Mesenchymal stem cell (in vitro differentiated cells and primary cell): ENCODE measurements around the gene TNFRSF1B.
A peak's percentile ranks its signal among the peaks of the same experiment; 100 is the strongest.

ENCODE experiments used
- DNase-seq: peaks from one replicate; pipeline ENCODE4 v3.0.0-alpha.2; 2013
- H2AFZ ChIP-seq: one replicate; pipeline ENCODE4 v1.6.1; 2013; ENCODE audit warnings: low read depth, mild to moderate bottlenecking, control low read depth, inconsistent platforms, low read length, moderate library complexity
- H2AK5ac ChIP-seq: 2 replicates; pipeline ENCODE4 v1.6.1; 2013; ENCODE audit warnings: low read length, moderate library complexity, mild to moderate bottlenecking, inconsistent platforms; ENCODE audit not compliant: severe bottlenecking
- H2BK120ac ChIP-seq: one replicate; pipeline ENCODE4 v1.6.1; 2013; ENCODE audit warnings: low read depth, mild to moderate bottlenecking, inconsistent platforms, low read length, moderate library complexity
- H2BK12ac ChIP-seq, 2 experiments: one replicate each; pipeline ENCODE4 v1.6.1; 2013; ENCODE audit warnings: inconsistent platforms in 2 of 2, low read length in 2 of 2, mild to moderate bottlenecking in 2 of 2, moderate library complexity in 2 of 2, control low read depth in 1 of 2
- H2BK15ac ChIP-seq: one replicate; pipeline ENCODE4 v1.6.1; 2013; ENCODE audit warnings: mild to moderate bottlenecking, low read depth, inconsistent platforms; ENCODE audit not compliant: poor library complexity, severe bottlenecking
- H2BK5ac ChIP-seq: 2 replicates; pipeline ENCODE4 v1.6.1; 2013; ENCODE audit warnings: low read depth, mild to moderate bottlenecking, low read length, control low read depth, inconsistent platforms; ENCODE audit not compliant: poor library complexity, severe bottlenecking
- H3K14ac ChIP-seq, 2 experiments: one replicate each; pipeline ENCODE4 v1.6.1; 2013; ENCODE audit warnings: inconsistent platforms in 2 of 2, low read length in 2 of 2, control low read depth in 1 of 2, mild to moderate bottlenecking in 1 of 2, moderate library complexity in 1 of 2
- H3K18ac ChIP-seq, 2 experiments: one replicate each; pipeline ENCODE4 v1.6.1; 2013; ENCODE audit warnings: inconsistent platforms in 2 of 2, low read length in 2 of 2, control low read depth in 1 of 2, low read depth in 1 of 2, mild to moderate bottlenecking in 1 of 2
- H3K23ac ChIP-seq, 2 experiments: one replicate each; pipeline ENCODE4 v1.6.1; 2013; ENCODE audit warnings: inconsistent platforms in 2 of 2, low read length in 2 of 2, mild to moderate bottlenecking in 2 of 2, moderate library complexity in 2 of 2, control low read depth in 1 of 2
- H3K27ac ChIP-seq: 2 replicates; pipeline ENCODE4 v1.5.1; 2013; ENCODE audit warnings: mild to moderate bottlenecking, moderate library complexity, low read length, control low read depth, inconsistent platforms; ENCODE audit not compliant: poor library complexity, severe bottlenecking
- H3K27me3 ChIP-seq, 2 experiments: 2 replicates each; pipeline versions ENCODE4 v1.6.1 to v1.7.0; 2013; ENCODE audit warnings: low read length in 2 of 2, mild to moderate bottlenecking in 2 of 2, moderate library complexity in 2 of 2, control low read depth in 1 of 2, inconsistent platforms in 1 of 2; ENCODE audit not compliant: control insufficient read depth in 1 of 2, insufficient read depth in 1 of 2
- H3K36me3 ChIP-seq, 2 experiments: 2 replicates each; pipeline versions ENCODE4 v1.6.1 to v1.7.0; 2013; ENCODE audit warnings: low read length in 2 of 2, control low read depth in 1 of 2, inconsistent platforms in 1 of 2, low read depth in 1 of 2, mild to moderate bottlenecking in 1 of 2; ENCODE audit not compliant: insufficient read depth in 2 of 2, control insufficient read depth in 1 of 2
- H3K4ac ChIP-seq, 2 experiments: one replicate each; pipeline ENCODE4 v1.6.1; 2013; ENCODE audit warnings: inconsistent platforms in 2 of 2, low read length in 2 of 2, mild to moderate bottlenecking in 2 of 2, moderate library complexity in 2 of 2, control low read depth in 1 of 2, low read depth in 1 of 2
- H3K4me1 ChIP-seq: 2 replicates; pipeline ENCODE4 v1.6.1; 2013; ENCODE audit warnings: low read depth, low read length, control low read depth; ENCODE audit not compliant: control insufficient read depth, insufficient read depth
- H3K4me2 ChIP-seq: 2 replicates; pipeline ENCODE4 v1.6.1; 2013; ENCODE audit warnings: low read length, mild to moderate bottlenecking, inconsistent platforms; ENCODE audit not compliant: poor library complexity, severe bottlenecking
- H3K4me3 ChIP-seq, 2 experiments: 2 replicates each; pipeline versions ENCODE4 v1.5.1 to v1.7.0; 2013; ENCODE audit warnings: low read length in 2 of 2, mild to moderate bottlenecking in 2 of 2, control low read depth in 1 of 2, low read depth in 1 of 2; ENCODE audit not compliant: insufficient read depth in 1 of 2
- H3K79me1 ChIP-seq: replicated peaks from 2 replicates; pipeline ENCODE4 v1.6.1; 2013; ENCODE audit warnings: mild to moderate bottlenecking, control low read depth, low read length, inconsistent platforms; ENCODE audit not compliant: poor library complexity, severe bottlenecking
- H3K9ac ChIP-seq: 2 replicates; pipeline ENCODE4 v1.7.0; 2013; ENCODE audit warnings: mild to moderate bottlenecking, low read length, moderate library complexity
- H3K9me3 ChIP-seq: 2 replicates; pipeline ENCODE4 v1.7.0; 2013; ENCODE audit warnings: mild to moderate bottlenecking, low read length; ENCODE audit not compliant: control insufficient read depth
- H4K8ac ChIP-seq: one replicate; pipeline ENCODE4 v1.6.1; 2013; ENCODE audit warnings: inconsistent platforms, mild to moderate bottlenecking, low read length, moderate library complexity
- H4K91ac ChIP-seq: one replicate; pipeline ENCODE4 v1.6.1; 2013; ENCODE audit warnings: mild to moderate bottlenecking, low read length, inconsistent platforms
- WGBS: methylation state at CpG from one replicate; pipeline ENCODE4 v1.1.7; 2013; ENCODE audit warnings: mixed read lengths; 5-methylcytosine and 5-hydroxymethylcytosine counted together

TNFRSF1B gene

DNA sequence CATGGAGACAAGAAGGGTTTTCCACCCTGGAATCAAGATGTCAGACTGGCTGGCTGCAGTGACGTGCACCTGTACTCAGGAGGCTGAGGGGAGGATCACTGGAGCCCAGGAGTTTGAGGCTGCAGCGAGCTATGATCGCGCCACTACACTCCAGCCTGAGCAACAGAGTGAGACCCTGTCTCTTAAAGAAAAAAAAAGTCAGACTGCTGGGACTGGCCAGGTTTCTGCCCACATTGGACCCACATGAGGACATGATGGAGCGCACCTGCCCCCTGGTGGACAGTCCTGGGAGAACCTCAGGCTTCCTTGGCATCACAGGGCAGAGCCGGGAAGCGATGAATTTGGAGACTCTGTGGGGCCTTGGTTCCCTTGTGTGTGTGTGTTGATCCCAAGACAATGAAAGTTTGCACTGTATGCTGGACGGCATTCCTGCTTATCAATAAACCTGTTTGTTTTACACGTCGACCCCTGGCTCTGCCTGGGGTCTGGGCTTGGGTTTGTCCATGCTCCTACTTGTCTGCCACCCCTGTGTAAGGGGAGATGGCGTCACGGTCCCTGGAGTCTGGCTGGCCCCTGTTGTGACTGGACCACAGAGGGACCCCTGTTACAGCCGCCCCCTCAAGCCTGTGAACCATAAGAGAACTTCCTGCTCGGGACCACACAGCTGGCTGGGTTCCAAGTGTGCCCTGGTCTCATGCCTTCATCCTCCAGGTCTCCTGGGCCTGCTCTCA, 42.1 kb downstream of the TNFRSF1B start:
- H2AK5ac ChIP-seq, result no peak overlapping the region
- H3K79me1 ChIP-seq, result no peaks in the 10 kb centered on the region
- no peak overlapping the region for H4K91ac ChIP-seq
- peak overlapping the region; percentile 40 for H4K8ac ChIP-seq
- H3K27me3 ChIP-seq, result peaks cover 4 to 10% of the 10 kb centered on the region in 2 experiments
- no peak overlapping the region for H3K9ac ChIP-seq
- peak overlapping the region; percentile 73 for H2BK15ac ChIP-seq
- H2BK120ac ChIP-seq, result no peak overlapping the region
- H3K27ac ChIP-seq, result no peak overlapping the region
- no peak overlapping the region for H3K4me2 ChIP-seq
- 45% methylated on average over 14 of the region's 14 CpGs for WGBS
- H2BK5ac ChIP-seq, result no peak overlapping the region
- H3K23ac ChIP-seq, result no peak overlapping the region
- no peaks in the 10 kb centered on the region for H3K9me3 ChIP-seq
- no peak overlapping the region for H3K4me3 ChIP-seq
- H3K4ac ChIP-seq, result no peak overlapping the region
- no peak overlapping the region for H2BK12ac ChIP-seq
- DNase-seq, result peak; percentile 74
- no peak overlapping the region for H3K18ac ChIP-seq
- H3K4me1 ChIP-seq, result peaks cover 13% of the 10 kb centered on the region
- H3K14ac ChIP-seq, result no peak overlapping the region
- no peak overlapping the region for H2AFZ ChIP-seq
- H3K36me3 ChIP-seq, result peaks cover 0 to 20% of the 10 kb centered on the region in 2 experiments

GRCh38 chr1:12209495-12209832, 42.7 kb downstream of the TNFRSF1B start:
- Histone ChIP-seq H3K36me3 (peaks cover 0 to 15% of the 10 kb centered on the region in 2 experiments), H2AFZ (no peak overlapping the region), H3K14ac (no peak overlapping the region), H3K4me2 (no peak overlapping the region), H4K8ac (no peak overlapping the region), H3K79me1 (no peaks in the 10 kb centered on the region), H3K27ac (no peak overlapping the region), H3K18ac (no peak overlapping the region), H2BK15ac (peak overlapping the region; percentile 73), H4K91ac (no peak overlapping the region), H2BK5ac (no peak overlapping the region), H2BK12ac (no peak overlapping the region), H3K9me3 (no peaks in the 10 kb centered on the region), H2AK5ac (no peak overlapping the region), H3K23ac (no peak overlapping the region), H3K4ac (no peak overlapping the region), H3K9ac (no peak overlapping the region), H3K27me3 (peaks cover 4 to 14% of the 10 kb centered on the region in 2 experiments), H3K4me3 (no peak overlapping the region), H2BK120ac (no peak overlapping the region), H3K4me1 (peaks cover 8% of the 10 kb centered on the region)
- no peak for DNase-seq
- 73% methylated on average over 3 of the region's 3 CpGs for WGBS

GRCh38 chr1:12215118-12215961, 48.5 kb downstream of the TNFRSF1B start:
- Histone ChIP-seq H3K4me2 (no peak overlapping the region), H4K91ac (no peak overlapping the region), H3K27ac (no peak overlapping the region), H3K23ac (no peak overlapping the region), H2AK5ac (no peak overlapping the region), H3K27me3 (peaks cover 25 to 51% of the 10 kb centered on the region in 2 experiments), H2BK15ac (no peak overlapping the region), H4K8ac (no peak overlapping the region), H3K4ac (no peak overlapping the region), H2BK5ac (no peak overlapping the region), H3K14ac (no peak overlapping the region), H3K18ac (no peak overlapping the region), H3K9me3 (peaks cover 4% of the 10 kb centered on the region), H3K4me1 (no peaks in the 10 kb centered on the region), H2BK120ac (no peak overlapping the region), H3K79me1 (no peaks in the 10 kb centered on the region), H3K9ac (no peak overlapping the region), H2AFZ (no peak overlapping the region), H3K36me3 (no peaks in the 10 kb centered on the region), H3K4me3 (no peak overlapping the region), H2BK12ac (no peak overlapping the region)
- no peak for DNase-seq
- WGBS, result 88% methylated on average over 12 of the region's 12 CpGs

DNA sequence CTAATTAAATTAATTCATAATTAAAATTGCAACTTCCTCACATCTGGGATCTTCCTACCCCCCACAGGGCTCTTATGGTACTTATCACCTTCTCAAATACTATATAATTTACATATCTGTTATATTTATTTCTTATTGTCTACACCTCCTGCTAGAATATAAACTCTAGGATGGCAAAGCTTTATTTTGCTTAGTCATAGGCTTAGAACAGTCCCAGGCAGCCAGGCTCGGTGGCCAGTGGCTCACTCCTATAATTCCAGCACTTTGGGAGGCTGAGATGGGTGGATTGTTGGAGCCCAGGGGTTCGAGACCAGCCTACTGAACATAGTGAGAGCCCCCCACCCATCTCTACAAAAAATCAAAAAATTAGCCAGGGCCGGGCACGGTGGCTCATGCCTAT, 53.0 kb downstream of the TNFRSF1B start:
- no peak overlapping the region for H2BK120ac ChIP-seq
- H2BK5ac ChIP-seq, result no peak overlapping the region
- no peaks in the 10 kb centered on the region for H3K79me1 ChIP-seq
- no peak overlapping the region for H3K9ac ChIP-seq
- H2AK5ac ChIP-seq, result no peak overlapping the region
- H3K4ac ChIP-seq, result no peak overlapping the region
- H3K18ac ChIP-seq, result no peak overlapping the region
- peaks cover 21 to 33% of the 10 kb centered on the region in 2 experiments for H3K27me3 ChIP-seq
- 65% methylated on average over 4 of the region's 4 CpGs for WGBS
- no peaks in the 10 kb centered on the region for H3K36me3 ChIP-seq
- H3K9me3 ChIP-seq, result peaks cover 4% of the 10 kb centered on the region
- no peak overlapping the region for H4K8ac ChIP-seq
- no peak overlapping the region for H2AFZ ChIP-seq
- no peak overlapping the region for H2BK15ac ChIP-seq
- no peak overlapping the region for H3K4me2 ChIP-seq
- DNase-seq, result no peak
- H3K4me3 ChIP-seq, result no peak overlapping the region
- no peak overlapping the region for H3K14ac ChIP-seq
- H3K4me1 ChIP-seq, result no peaks in the 10 kb centered on the region
- no peak overlapping the region for H3K27ac ChIP-seq
- H2BK12ac ChIP-seq, result no peak overlapping the region
- H4K91ac ChIP-seq, result no peak overlapping the region
- H3K23ac ChIP-seq, result no peak overlapping the region
